IPS-20b (cell line): ENCODE data around the gene C6orf89.

Experiments
- H3K27ac ChIP-seq: one replicate; pipeline ENCODE4 v1.5.1; 2013; ENCODE audit warnings: low read length
- H3K27me3 ChIP-seq: 2 replicates; pipeline ENCODE4 v1.6.1; 2013; ENCODE audit warnings: mild to moderate bottlenecking, low read length, inconsistent platforms; ENCODE audit not compliant: insufficient read depth
- H3K36me3 ChIP-seq: 2 replicates; pipeline ENCODE4 v1.6.1; 2013; ENCODE audit warnings: low read depth, mild to moderate bottlenecking, inconsistent platforms, low read length, moderate library complexity; ENCODE audit not compliant: insufficient read depth
- H3K4me1 ChIP-seq: 2 replicates; pipeline ENCODE4 v1.6.1; 2013; ENCODE audit warnings: mild to moderate bottlenecking, control low read depth, inconsistent platforms, low read length, moderate library complexity; ENCODE audit not compliant: insufficient read depth
- H3K4me3 ChIP-seq: 2 replicates; pipeline ENCODE4 v1.5.1; 2013; ENCODE audit warnings: mild to moderate bottlenecking, low read length, inconsistent platforms
- H3K9ac ChIP-seq: 2 replicates; pipeline ENCODE4 v1.6.1; 2013; ENCODE audit warnings: low read depth, mild to moderate bottlenecking, inconsistent platforms, low read length, moderate library complexity
- H3K9me3 ChIP-seq: 2 replicates; pipeline ENCODE4 v1.6.1; 2013; ENCODE audit warnings: mild to moderate bottlenecking, low read depth, low read length, inconsistent platforms; ENCODE audit not compliant: insufficient read depth

Gene C6orf89, protein sequence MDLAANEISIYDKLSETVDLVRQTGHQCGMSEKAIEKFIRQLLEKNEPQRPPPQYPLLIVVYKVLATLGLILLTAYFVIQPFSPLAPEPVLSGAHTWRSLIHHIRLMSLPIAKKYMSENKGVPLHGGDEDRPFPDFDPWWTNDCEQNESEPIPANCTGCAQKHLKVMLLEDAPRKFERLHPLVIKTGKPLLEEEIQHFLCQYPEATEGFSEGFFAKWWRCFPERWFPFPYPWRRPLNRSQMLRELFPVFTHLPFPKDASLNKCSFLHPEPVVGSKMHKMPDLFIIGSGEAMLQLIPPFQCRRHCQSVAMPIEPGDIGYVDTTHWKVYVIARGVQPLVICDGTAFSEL

DNA sequence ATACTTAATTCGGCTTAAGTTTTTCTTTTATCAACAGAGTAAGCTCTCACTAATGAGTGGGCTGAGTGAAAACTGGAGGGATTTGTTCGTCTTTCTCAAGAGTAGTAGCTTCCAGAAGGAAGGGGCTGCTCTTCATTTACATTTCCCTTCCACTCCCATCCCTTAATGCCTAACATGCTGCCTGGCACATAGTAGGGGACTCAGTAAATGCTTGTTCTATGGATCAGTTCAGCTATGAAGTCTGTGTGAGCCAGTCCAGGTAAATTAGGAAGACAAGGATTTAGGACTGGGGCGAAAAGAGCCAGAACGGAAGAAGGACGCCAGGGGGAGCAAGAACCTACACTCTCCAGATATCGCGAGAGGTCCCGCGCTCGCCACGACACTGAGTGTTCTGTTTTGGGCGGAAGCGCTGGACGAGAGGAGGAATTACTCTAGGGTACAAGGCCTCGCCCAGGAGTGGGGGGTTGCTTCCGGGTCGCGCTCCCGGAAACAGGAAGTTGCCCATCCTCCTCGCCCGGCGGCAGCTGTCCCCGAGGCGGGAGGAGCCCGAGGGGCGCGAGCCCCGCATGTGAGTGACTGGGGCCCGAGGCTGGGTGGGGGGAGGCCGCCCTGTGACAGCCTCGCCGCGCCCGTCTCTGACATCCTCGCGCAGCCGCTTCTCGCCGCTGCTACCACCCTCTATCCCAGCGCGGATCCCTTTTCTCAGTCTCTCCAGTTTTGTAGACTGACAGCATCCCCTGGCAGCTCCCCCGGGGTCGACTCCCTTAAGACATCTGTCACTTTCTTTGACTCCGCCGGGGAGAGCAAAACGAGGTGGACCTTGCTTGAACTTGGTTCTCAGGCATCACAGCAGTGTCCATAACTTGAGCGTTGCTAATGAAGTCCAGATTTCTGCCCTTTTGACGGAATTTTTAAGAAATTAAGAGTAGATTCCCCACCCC is at the start of gene C6orf89:
C6orf89 (plus strand) TSS at position 492 of the 941 bp plus-strand sequence. CDS start 13,493 bp downstream, outside the sequence.
- H3K9me3 ChIP-seq, result peaks cover 4% of the 10 kb centered on the region; the same call in 1 of the 2 replicates
- no peaks in the 10 kb centered on the region for H3K36me3 ChIP-seq
- no peak within 1 kb of the TSS for H3K27ac ChIP-seq
- H3K4me3 ChIP-seq, result peak within 1 kb of the TSS; percentile 94
- H3K9ac ChIP-seq, result peak within 1 kb of the TSS; percentile 70; the same call in 1 of the 2 replicates
- H3K4me1 ChIP-seq, result 0 out of 2 replicates have a peak, but pooled peaks cover 2% of the 10 kb centered on the region
- no peaks in the 10 kb centered on the region for H3K27me3 ChIP-seq

DNA sequence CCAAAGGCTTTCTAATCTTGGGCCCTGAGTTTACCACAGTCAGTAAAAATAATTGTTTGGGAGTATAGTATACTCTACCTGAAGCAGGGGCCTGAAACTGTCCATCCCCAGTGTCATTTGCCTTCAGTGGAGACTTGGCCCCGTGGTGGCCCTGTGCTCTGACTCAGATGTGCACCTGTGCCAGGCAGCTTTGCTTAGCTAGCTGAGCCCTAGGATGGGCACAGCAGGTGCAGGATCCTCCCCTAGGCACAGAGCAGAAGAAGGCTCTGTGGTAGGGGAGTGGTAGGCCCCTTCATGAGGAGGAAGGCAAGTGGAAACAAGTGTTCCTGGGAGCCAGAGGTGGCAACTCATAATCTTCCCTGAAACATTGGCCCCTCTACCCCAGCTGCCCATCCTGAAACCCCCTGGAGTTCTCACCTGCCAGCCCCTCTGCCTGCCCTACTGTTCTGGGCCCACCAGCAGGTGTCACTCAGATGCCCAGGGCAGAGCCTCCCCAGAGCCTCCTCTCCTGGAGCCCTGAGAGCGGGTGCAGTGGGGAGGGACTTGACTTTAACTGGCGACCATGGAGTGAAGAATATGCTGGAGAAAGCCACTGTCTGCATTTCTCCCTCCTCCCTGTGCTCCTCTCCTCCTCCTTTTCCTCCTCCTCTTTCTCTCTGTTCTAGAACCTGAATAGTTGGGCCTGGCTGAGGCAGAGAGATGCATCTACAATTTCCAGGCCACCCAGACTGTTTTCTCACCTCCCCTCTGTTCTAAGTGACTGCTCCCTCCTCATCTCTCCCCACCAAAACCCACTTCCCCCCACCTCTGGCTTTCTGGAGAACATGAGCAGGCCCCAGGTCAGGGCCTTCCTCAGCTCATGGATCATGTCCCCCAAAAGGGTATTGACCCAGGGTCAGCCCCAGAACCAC is 49.4 kb upstream of the C6orf89 start:
- Histone ChIP-seq H3K4me1 (peaks cover 4% of the 10 kb centered on the region; the same call in 1 of the 2 replicates), H3K27ac (no peak overlapping the region), H3K36me3 (no peaks in the 10 kb centered on the region), H3K27me3 (peaks cover 65% of the 10 kb centered on the region), H3K9ac (no peak overlapping the region), H3K9me3 (no peaks in the 10 kb centered on the region; the same call in 1 of the 2 replicates), H3K4me3 (no peak overlapping the region)

DNA sequence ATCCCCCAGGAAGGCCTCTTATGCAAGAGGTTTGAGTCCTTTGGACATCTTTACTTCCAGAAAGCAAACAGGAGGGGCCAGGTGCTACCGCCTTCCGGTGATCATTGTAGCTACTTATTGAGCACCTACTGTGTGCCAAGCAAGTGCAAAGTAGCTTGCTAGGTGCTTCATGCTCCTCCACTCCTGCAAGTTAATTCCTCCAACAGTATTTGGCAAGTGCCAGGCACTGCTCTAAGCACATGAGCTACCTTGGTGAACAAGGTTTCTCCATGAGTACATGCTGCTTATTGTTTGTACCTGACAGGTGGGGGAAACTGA is 48.8 kb upstream of the C6orf89 start:
- Histone ChIP-seq H3K27ac (no peak overlapping the region), H3K36me3 (no peaks in the 10 kb centered on the region), H3K9me3 (no peaks in the 10 kb centered on the region; the same call in 1 of the 2 replicates), H3K4me1 (peaks cover 4% of the 10 kb centered on the region; the same call in 1 of the 2 replicates), H3K9ac (no peak overlapping the region), H3K4me3 (no peak overlapping the region), H3K27me3 (peaks cover 71% of the 10 kb centered on the region)

DNA sequence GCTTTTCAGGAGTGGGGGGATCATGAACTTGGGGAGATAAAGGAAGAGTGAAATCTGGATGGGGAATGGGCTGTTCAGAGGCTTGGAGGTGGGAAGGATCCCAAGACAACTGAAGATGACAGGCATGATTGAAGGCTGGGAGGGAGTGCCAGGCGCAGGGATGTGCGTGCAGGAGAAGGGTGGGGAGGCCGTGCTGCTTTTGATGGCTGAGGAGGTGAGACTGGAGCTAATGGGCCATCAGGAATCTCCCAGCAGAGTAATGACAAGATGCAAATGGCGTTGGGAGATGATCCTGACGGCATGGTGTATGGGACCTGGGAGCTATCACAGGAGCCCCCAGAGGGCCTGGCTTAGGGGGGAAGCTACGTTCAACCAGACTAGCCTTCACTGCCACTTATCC is 48.1 kb upstream of the C6orf89 start:
- Histone ChIP-seq H3K27me3 (peaks cover 71% of the 10 kb centered on the region), H3K4me3 (no peak overlapping the region), H3K4me1 (peaks cover 4% of the 10 kb centered on the region; the same call in 1 of the 2 replicates), H3K27ac (no peak overlapping the region), H3K36me3 (no peaks in the 10 kb centered on the region), H3K9ac (no peak overlapping the region), H3K9me3 (no peaks in the 10 kb centered on the region; the same call in 1 of the 2 replicates)

DNA sequence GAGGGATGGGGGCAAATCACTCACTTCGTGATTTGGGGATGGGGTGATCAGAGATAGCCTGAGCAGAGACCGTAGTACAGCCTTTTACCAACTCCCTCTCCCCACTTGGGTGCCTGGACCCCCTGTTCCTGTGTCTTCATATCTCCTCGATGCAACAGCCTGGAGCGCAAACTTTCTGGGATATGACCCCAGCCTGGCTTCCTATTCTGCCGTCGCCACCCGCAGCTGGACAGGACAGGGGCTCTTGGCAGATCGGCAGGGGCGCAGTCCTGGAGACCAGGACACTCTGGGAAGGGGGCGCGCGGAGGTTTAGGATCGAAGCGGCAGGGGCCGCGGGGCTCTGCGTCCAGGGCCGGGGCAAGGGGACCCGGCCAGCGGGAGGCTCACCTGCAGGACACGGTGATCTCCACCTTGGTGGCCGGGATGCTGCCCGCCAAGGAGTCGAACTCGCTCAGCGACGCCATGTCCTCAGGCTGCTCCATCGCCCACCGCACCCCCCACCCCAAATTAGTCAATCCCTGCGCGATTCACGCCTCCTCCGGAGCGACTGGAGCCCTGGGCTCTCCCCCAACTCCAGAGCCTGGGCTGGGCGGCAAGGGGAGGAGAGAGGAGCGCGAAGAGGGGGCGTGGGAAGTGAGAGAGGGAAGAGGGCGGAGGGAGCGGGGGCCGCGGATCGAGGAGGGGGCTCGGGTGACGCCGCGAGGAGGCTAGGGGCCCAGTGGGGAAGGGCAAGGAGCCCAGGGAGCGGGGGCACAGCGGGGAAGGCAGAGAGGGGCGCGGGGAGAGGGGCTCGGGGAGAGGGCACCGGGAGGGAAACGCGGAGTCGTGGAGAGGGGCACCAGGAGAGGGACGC is 46.6 kb upstream of the C6orf89 start, which contains the start of gene CPNE5:
CPNE5 (minus strand) TSS at position 549 of the 853 bp plus-strand sequence; CDS start at position 482, 67 bp downstream.
- H3K36me3 ChIP-seq, result no peaks in the 10 kb centered on the region
- no peak within 1 kb of the TSS for H3K27ac ChIP-seq
- peaks cover 71% of the 10 kb centered on the region for H3K27me3 ChIP-seq
- peak within 1 kb of the TSS; percentile 71 for H3K4me3 ChIP-seq
- H3K9ac ChIP-seq, result no peak within 1 kb of the TSS
- H3K9me3 ChIP-seq, result no peaks in the 10 kb centered on the region
- H3K4me1 ChIP-seq, result peaks cover 4% of the 10 kb centered on the region; the same call in 1 of the 2 replicates

DNA sequence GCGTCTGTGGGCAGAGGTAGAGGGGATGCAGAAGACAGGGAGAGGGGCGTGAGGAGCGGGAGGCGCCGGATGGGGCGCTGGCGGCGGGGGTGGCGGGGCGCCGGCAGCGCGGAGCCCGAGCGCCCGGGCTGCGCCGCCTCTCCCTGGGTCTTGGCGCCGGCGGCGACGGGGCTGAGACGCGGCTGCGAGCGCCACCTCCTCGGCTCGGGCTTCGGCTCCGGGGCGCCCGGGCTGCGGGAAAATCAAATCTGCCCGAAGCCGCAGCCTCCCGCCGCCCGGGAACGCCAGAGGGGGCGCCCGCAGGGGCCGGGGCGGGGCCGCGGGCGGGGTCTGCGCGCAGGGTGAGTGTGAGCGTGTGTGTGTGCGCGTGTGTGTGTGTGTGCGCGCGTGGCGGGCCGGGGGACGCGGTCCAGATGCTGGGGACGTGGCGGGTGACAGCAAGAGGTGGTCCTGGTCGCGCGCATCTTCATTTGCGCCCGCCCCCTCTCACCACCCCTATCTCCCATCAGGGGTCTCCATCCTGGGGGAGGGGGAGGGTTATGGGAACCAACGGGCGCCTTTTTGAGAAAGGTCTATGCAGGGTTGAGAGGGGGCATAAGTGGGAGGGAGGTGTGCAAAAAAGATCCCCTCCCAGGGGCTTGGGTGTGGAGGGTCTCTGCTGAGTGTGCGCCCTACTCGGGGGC is 45.9 kb upstream of the C6orf89 start:
- peak overlapping the region; percentile 71 for H3K4me3 ChIP-seq
- no peaks in the 10 kb centered on the region for H3K9me3 ChIP-seq
- no peaks in the 10 kb centered on the region for H3K36me3 ChIP-seq
- peaks cover 4% of the 10 kb centered on the region; the same call in 1 of the 2 replicates for H3K4me1 ChIP-seq
- H3K27ac ChIP-seq, result no peak overlapping the region
- H3K9ac ChIP-seq, result no peak overlapping the region
- peaks cover 75% of the 10 kb centered on the region for H3K27me3 ChIP-seq

DNA sequence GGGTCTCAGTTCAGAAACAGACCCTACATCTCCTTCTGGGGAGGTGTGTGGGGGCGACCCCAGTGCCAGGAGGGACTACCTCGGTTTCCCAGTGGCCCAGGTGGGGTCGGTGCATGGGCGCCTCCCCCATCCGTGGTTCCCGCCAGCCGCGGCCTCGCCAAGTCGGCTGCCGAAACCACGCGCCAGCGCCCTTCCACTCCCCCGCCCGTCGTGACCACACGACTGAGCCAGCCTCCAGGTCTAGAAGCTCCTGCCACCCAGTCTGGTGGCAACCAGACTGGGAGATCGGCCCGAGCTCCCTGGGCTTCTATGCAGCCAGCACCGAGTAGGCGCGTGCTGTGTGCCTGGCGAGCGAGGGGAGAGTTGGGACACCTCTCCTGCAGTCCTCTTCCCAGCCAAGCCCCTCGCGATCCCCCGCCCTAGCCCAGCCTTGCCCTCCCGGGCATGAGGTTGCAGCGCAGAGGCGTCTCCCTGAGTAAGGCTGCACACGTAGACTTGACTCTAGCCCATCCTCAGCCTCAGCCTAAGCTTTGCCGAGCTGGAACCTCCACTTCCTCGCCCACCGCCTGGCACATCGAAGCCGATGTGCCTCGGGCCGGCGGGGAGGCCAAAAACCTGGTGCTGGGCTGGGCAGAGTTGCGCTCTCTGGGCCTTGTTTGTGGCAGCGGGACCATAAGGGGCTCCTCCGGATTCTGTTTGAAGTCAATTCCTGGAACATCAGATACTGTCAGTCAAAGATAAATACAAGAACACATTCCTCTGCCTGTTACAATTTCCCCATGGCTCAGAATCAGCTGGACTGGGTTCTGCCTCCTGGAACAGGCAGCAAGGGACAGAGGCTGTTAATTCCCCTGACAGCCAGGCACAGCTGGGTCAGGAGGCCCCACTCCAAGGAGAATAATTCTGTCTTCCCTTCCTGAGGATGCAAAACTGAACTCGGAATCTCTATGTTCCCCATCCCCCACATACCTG is 45.0 kb upstream of the C6orf89 start:
- Histone ChIP-seq H3K9ac (peak overlapping the region; percentile 25; the same call in 1 of the 2 replicates), H3K36me3 (no peaks in the 10 kb centered on the region), H3K4me1 (peaks cover 4% of the 10 kb centered on the region; the same call in 1 of the 2 replicates), H3K4me3 (peak overlapping the region; percentile 71), H3K27me3 (peaks cover 67% of the 10 kb centered on the region), H3K27ac (no peak overlapping the region), H3K9me3 (no peaks in the 10 kb centered on the region)

DNA sequence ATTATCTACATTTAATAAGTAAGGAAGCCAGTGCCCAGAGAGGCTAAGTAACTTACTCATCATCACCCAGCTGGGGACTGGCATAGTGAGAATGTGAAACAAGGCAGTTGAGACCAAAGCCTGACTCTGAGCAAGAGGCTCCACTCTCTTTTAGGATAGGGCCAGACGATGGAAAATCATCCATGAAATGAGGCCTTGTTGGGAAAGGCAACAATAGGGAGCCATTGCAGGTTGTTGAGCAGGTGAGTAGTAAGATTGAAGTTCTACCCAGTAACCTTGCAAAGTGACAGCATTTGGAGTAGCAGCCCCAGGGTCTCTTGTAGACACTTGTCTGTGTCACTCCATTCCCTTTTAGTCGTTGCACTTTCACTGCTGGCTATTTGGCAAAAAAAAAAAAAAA is 44.0 kb upstream of the C6orf89 start:
- Histone ChIP-seq H3K27ac (no peak overlapping the region), H3K4me1 (peaks cover 4% of the 10 kb centered on the region; the same call in 1 of the 2 replicates), H3K27me3 (peaks cover 57% of the 10 kb centered on the region), H3K9ac (no peak overlapping the region), H3K36me3 (no peaks in the 10 kb centered on the region), H3K4me3 (no peak overlapping the region), H3K9me3 (no peaks in the 10 kb centered on the region)

DNA sequence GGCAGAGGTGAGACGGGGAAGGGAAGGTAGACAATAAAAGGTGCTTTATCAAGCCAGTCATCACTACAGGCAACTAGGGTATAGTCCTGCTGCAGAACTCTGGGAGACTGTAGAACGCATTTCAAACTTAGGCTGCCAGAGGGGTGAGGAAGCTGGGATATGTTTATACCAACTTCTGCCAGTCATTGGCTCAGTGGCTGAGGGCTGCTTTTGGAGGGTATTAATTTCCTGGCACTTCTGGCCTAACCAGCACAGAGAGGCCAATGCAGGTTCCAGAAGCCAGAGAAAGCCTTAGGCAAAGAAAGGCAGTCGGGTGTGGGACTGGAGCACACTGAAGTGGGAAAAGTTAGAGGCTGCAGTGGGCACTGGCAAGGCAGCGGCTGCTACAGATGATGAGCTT is 42.6 kb upstream of the C6orf89 start:
- Histone ChIP-seq H3K4me1 (peaks cover 4% of the 10 kb centered on the region; the same call in 1 of the 2 replicates), H3K27me3 (peaks cover 49% of the 10 kb centered on the region), H3K9me3 (no peaks in the 10 kb centered on the region), H3K27ac (no peak overlapping the region), H3K9ac (no peak overlapping the region), H3K4me3 (no peak overlapping the region), H3K36me3 (no peaks in the 10 kb centered on the region)
